PC-3 (cell line): ENCODE results near the gene ACO1.

ENCODE experiments used
- EZH2 ChIP-seq: fragments of 300-600 bp; sonication (generic); IDR thresholded peaks from one replicate; pipeline ENCODE4 v1.6.1; 2017; ENCODE audit warnings: antibody characterized with exemption, mild to moderate bottlenecking, low read length; ENCODE audit not compliant: unreplicated experiment
- EZH2phosphoT487 ChIP-seq: fragments of 300-600 bp; sonication (generic); IDR thresholded peaks from 2 replicates; pipeline ENCODE4 v1.6.1; 2018; ENCODE audit warnings: mild to moderate bottlenecking, antibody characterized with exemption, low read length, borderline replicate concordance
- TF ChIP-seq, protein P1 (sequence below): fragments of 300-600 bp; sonication (generic); conservative IDR thresholded peaks from 2 replicates; pipeline ENCODE4 v1.5.1; 2017; ENCODE audit warnings: antibody characterized with exemption, low read depth, mild to moderate bottlenecking, low read length

DNA sequence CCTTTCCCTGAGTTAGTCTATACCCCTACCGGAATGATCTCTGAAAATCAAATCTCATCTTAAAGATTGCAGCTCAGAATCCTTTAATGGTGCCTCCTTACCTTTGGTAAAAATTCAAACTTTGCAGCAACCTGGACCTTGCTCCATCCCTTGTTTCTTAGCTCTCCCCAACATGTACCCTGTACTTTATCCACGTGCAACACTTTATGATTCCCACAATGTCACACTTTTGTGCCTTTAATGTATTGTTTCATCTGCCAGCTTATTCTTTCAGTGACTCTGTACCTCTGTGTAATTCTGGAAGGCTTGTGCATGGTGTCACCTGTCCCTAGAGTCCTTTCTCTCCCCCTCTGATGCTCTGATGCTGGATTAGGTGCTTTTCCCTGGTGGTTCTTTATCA lies 9.5 kb downstream of the ACO1 start:
- TF ChIP-seq, protein P1, sequence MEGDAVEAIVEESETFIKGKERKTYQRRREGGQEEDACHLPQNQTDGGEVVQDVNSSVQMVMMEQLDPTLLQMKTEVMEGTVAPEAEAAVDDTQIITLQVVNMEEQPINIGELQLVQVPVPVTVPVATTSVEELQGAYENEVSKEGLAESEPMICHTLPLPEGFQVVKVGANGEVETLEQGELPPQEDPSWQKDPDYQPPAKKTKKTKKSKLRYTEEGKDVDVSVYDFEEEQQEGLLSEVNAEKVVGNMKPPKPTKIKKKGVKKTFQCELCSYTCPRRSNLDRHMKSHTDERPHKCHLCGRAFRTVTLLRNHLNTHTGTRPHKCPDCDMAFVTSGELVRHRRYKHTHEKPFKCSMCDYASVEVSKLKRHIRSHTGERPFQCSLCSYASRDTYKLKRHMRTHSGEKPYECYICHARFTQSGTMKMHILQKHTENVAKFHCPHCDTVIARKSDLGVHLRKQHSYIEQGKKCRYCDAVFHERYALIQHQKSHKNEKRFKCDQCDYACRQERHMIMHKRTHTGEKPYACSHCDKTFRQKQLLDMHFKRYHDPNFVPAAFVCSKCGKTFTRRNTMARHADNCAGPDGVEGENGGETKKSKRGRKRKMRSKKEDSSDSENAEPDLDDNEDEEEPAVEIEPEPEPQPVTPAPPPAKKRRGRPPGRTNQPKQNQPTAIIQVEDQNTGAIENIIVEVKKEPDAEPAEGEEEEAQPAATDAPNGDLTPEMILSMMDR, result no peak
- TF ChIP-seq EZH2, result no peak
- no peak for TF ChIP-seq EZH2phosphoT487
